Measurements from ENCODE around the gene CETP. TPM values are rescaled to one million over a fixed set of nuclear protein-coding genes. Genes with fewer than 3 reads are reported as not detected.

The CETP gene
- total and polyA plus RNA-seq, 2 of the 13 experiments (the other 11 are each of a cell fraction or from before 2014, with no cell fraction given): 0.31 to 9.8 TPM

DNA sequence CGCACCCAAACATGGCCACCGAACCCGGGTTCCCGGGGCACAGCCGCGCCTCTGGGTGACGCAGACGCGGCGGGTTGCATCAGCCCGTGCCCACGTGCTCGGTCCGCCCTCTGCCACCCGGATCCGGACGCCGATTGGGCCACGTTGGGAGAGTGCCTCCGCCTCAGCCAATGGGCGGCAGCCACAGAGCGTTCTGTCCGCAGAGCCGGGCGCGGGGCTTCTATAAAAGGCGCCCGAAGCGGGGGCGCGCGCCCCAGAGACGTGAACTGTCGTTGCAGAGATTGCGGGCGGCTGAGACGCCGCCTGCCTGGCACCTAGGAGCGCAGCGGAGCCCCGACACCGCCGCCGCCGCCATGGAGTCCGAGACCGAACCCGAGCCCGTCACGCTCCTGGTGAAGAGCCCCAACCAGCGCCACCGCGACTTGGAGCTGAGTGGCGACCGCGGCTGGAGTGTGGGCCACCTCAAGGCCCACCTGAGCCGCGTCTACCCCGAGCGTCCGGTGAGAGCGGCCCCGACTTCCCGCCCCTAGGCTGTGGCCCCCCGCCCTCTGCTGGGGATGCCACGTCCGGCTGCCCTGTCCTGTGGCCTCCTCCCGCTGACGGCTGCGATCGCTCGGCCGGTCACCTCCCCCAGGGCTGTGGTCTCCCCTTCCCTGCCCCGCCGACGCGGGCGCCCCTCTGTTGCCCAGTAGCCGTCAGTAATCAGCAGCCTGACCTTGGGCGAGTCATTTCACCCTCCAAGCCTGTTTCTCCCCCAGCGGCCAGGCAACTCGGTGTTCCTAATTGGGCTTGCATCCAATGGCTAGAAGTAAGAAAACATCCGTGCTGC is 29.6 kb upstream of the CETP start, which contains the start of gene HERPUD1 (continued):
- TF ChIP-seq DNMT3B (CRISPR knock-in tag; conservative IDR thresholded peaks at IDR 0.05) (no peak; the same call in none of the 2 replicates), NFE2L2 (IDR thresholded peaks at IDR 0.05; ENCODE audit: low read length) (no peak), FOSL2 (CRISPR knock-in tag; IDR thresholded peaks at IDR 0.05) (peak; percentile 85), GRHL1 (CRISPR knock-in tag; conservative IDR thresholded peaks at IDR 0.05) (no peak), SRSF1 (optimal IDR thresholded peaks at IDR 0.05; ENCODE audit: low read depth, low read length) (peak; percentile 81), TCF12 (IDR thresholded peaks at IDR 0.05) (no peak), TCF12 (CRISPR knock-in tag; IDR thresholded peaks at IDR 0.05) (peak; percentile 85; the same call in 1 of the 2 replicates), ZNF629 (CRISPR knock-in tag; conservative IDR thresholded peaks at IDR 0.05) (peak; percentile 43; the same call in 1 of the 2 replicates), ZNF563 (CRISPR knock-in tag; IDR thresholded peaks at IDR 0.05) (peak; percentile 69; the same call in 1 of the 2 replicates), ZNF224 (CRISPR knock-in tag; IDR thresholded peaks at IDR 0.05) (peak; percentile 99), ZNF710 (CRISPR knock-in tag; IDR thresholded peaks at IDR 0.05; ENCODE audit: borderline replicate concordance) (peak; percentile 85), FOXA1 (IDR thresholded peaks at IDR 0.05) (no peak), FOXA1 (CRISPR knock-in tag; IDR thresholded peaks at IDR 0.05) (peak; percentile 56), THYN1 (CRISPR knock-in tag; IDR thresholded peaks at IDR 0.05; ENCODE audit: borderline replicate concordance, low read depth) (no peak), SRSF4 (IDR thresholded peaks at IDR 0.05; ENCODE audit: low read depth, low read length, poor library complexity, severe bottlenecking) (peak; percentile 98), SIN3A (IDR thresholded peaks at IDR 0.05; ENCODE audit: borderline replicate concordance, low read depth, low read length) (peak; percentile 91; the same call in 1 of the 2 replicates), PAF1 (CRISPR knock-in tag; IDR thresholded peaks at IDR 0.05) (peak; percentile 18; the same call in 1 of the 2 replicates), FOXO4 (CRISPR knock-in tag; conservative IDR thresholded peaks at IDR 0.05) (no peak), YEATS2 (CRISPR knock-in tag; IDR thresholded peaks at IDR 0.05; ENCODE audit: borderline replicate concordance) (peak; percentile 88; the same call in 1 of the 2 replicates)
- TF ChIP-seq, protein P1, sequence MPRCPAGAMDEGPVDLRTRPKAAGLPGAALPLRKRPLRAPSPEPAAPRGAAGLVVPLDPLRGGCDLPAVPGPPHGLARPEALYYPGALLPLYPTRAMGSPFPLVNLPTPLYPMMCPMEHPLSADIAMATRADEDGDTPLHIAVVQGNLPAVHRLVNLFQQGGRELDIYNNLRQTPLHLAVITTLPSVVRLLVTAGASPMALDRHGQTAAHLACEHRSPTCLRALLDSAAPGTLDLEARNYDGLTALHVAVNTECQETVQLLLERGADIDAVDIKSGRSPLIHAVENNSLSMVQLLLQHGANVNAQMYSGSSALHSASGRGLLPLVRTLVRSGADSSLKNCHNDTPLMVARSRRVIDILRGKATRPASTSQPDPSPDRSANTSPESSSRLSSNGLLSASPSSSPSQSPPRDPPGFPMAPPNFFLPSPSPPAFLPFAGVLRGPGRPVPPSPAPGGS (CRISPR knock-in tag; IDR thresholded peaks at IDR 0.05): peak; percentile 50; the same call in 1 of the 2 replicates
- TF ChIP-seq, protein P2, sequence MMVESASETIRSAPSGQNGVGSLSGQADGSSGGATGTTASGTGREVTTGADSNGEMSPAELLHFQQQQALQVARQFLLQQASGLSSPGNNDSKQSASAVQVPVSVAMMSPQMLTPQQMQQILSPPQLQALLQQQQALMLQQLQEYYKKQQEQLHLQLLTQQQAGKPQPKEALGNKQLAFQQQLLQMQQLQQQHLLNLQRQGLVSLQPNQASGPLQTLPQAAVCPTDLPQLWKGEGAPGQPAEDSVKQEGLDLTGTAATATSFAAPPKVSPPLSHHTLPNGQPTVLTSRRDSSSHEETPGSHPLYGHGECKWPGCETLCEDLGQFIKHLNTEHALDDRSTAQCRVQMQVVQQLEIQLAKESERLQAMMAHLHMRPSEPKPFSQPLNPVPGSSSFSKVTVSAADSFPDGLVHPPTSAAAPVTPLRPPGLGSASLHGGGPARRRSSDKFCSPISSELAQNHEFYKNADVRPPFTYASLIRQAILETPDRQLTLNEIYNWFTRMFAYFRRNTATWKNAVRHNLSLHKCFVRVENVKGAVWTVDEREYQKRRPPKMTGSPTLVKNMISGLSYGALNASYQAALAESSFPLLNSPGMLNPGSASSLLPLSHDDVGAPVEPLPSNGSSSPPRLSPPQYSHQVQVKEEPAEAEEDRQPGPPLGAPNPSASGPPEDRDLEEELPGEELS (CRISPR knock-in tag; IDR thresholded peaks at IDR 0.05): peak; percentile 69
